IMR-90 (cell line): ENCODE results near the gene C16orf74. TPM values are rescaled to one million over a fixed set of nuclear protein-coding genes. Genes with fewer than 3 reads are reported as not detected.

Source experiments
- ATAC-seq: fragments of 200-7000 bp; cut with Tn5 transposase; 2 replicates; pipeline ENCODE4 v1.9.1; 2020; ENCODE audit warnings: low read depth, mild to moderate bottlenecking, moderate library complexity
- BruUV-seq: library from RNA; stranded (reverse); fragments of 400-500 nt; replicated peaks from 2 replicates; lab custom pipeline; 2021; lab: Mats Ljungman, UMichigan
- CTCF ChIA-PET: fragments of 300-600 bp; formaldehyde crosslinking; extraction: SDS; loops from one replicate; lab custom pipeline; 2021; ENCODE audit warnings: antibody characterized with exemption; lab: Yijun Ruan, JAX
- POLR2A ChIA-PET: fragments of 300-600 bp; sonication (Branson Sonifier 250); formaldehyde crosslinking; loops from one replicate; lab custom pipeline; 2022; ENCODE audit warnings: antibody characterized with exemption; ENCODE audit not compliant: unreplicated experiment; lab: Charles Lee
- DNase-seq: peaks from one replicate; pipeline ENCODE4 v3.0.0; 2013
- H2AFZ ChIP-seq: replicated peaks from 2 replicates; pipeline ENCODE3; 2013; ENCODE audit warnings: low read length, mild to moderate bottlenecking; ENCODE audit not compliant: poor library complexity
- H2AK5ac ChIP-seq: 2 replicates; pipeline ENCODE4 v1.6.1; 2013; ENCODE audit warnings: low read depth, low read length, inconsistent platforms
- H2AK9ac ChIP-seq: replicated peaks from 2 replicates; pipeline ENCODE3; 2013; ENCODE audit warnings: mild to moderate bottlenecking, low read depth, low read length, moderate library complexity; ENCODE audit not compliant: poor library complexity
- H2BK120ac ChIP-seq: 2 replicates; pipeline ENCODE4 v1.6.1; 2013; ENCODE audit warnings: low read depth, low read length, inconsistent platforms
- H2BK15ac ChIP-seq: 3 replicates; pipeline ENCODE4 v1.6.1; 2013; ENCODE audit warnings: low read depth, low read length, inconsistent platforms
- H2BK20ac ChIP-seq: 2 replicates; pipeline ENCODE4 v1.6.1; 2013; ENCODE audit warnings: low read depth, mild to moderate bottlenecking, inconsistent platforms, low read length, moderate library complexity
- H2BK5ac ChIP-seq: 2 replicates; pipeline ENCODE4 v1.6.1; 2013; ENCODE audit warnings: mild to moderate bottlenecking, low read depth, low read length, inconsistent platforms; ENCODE audit not compliant: poor library complexity, severe bottlenecking
- H3K14ac ChIP-seq: replicated peaks from 2 replicates; pipeline ENCODE4 v1.6.1; 2013; ENCODE audit warnings: low read depth, low read length, inconsistent platforms
- H3K18ac ChIP-seq: 2 replicates; pipeline ENCODE4 v1.6.1; 2013; ENCODE audit warnings: low read depth, low read length, control low read depth
- H3K23ac ChIP-seq: 2 replicates; pipeline ENCODE4 v1.6.1; 2013; ENCODE audit warnings: low read depth, low read length, inconsistent platforms
- H3K27ac ChIP-seq: 2 replicates; pipeline ENCODE4 v1.5.1; 2013; ENCODE audit warnings: mild to moderate bottlenecking, control low read depth, low read length; ENCODE audit not compliant: insufficient read depth
- H3K27me3 ChIP-seq: 2 replicates; pipeline ENCODE4 v1.6.1; 2013; ENCODE audit warnings: low read length; ENCODE audit not compliant: control insufficient read depth, insufficient read depth
- H3K36me3 ChIP-seq: 2 replicates; pipeline ENCODE4 v1.6.1; 2013; ENCODE audit warnings: low read length, mixed read lengths; ENCODE audit not compliant: control insufficient read depth, insufficient read depth
- H3K4ac ChIP-seq: 2 replicates; pipeline ENCODE4 v1.6.1; 2013; ENCODE audit warnings: low read depth, low read length, inconsistent platforms
- H3K4me1 ChIP-seq: 2 replicates; pipeline ENCODE4 v1.6.1; 2013; ENCODE audit warnings: low read length, mixed read lengths; ENCODE audit not compliant: control insufficient read depth, insufficient read depth
- H3K4me2 ChIP-seq: 2 replicates; pipeline ENCODE4 v1.6.1; 2013; ENCODE audit warnings: low read depth, mild to moderate bottlenecking, control low read depth, low read length, moderate library complexity
- H3K4me3 ChIP-seq: 2 replicates; pipeline ENCODE4 v1.5.1; 2013; ENCODE audit warnings: low read depth, mild to moderate bottlenecking, control low read depth, low read length, moderate library complexity; ENCODE audit not compliant: insufficient read depth
- H3K56ac ChIP-seq: 2 replicates; pipeline ENCODE4 v1.6.1; 2013; ENCODE audit warnings: low read length, inconsistent platforms; ENCODE audit not compliant: insufficient read depth; ENCODE audit errors: extremely low read depth
- H3K79me1 ChIP-seq, 2 experiments: 2 replicates each; pipeline ENCODE4 v1.6.1; 2013; ENCODE audit warnings: low read length in 2 of 2, inconsistent platforms in 1 of 2, low read depth in 1 of 2
- H3K9ac ChIP-seq: 2 replicates; pipeline ENCODE4 v1.6.1; 2013; ENCODE audit warnings: low read depth, low read length, control low read depth
- H3K9me1 ChIP-seq: 2 replicates; pipeline ENCODE4 v1.6.1; 2013; ENCODE audit warnings: low read length, inconsistent platforms; ENCODE audit not compliant: insufficient read depth
- H3K9me3 ChIP-seq: 2 replicates; pipeline ENCODE4 v1.6.1; 2013; ENCODE audit warnings: low read length; ENCODE audit not compliant: control insufficient read depth, insufficient read depth
- H4K20me1 ChIP-seq: 2 replicates; pipeline ENCODE4 v1.6.1; 2013; ENCODE audit warnings: low read length, inconsistent platforms; ENCODE audit not compliant: insufficient read depth
- H4K5ac ChIP-seq: 2 replicates; pipeline ENCODE4 v1.6.1; 2013; ENCODE audit warnings: mild to moderate bottlenecking, low read depth, low read length, control low read depth
- H4K8ac ChIP-seq, 2 experiments: 2 replicates each; pipeline ENCODE4 v1.6.1; 2013; ENCODE audit warnings: low read depth in 2 of 2, low read length in 2 of 2, control low read depth in 1 of 2, inconsistent platforms in 1 of 2
- H4K91ac ChIP-seq: 2 replicates; pipeline ENCODE4 v1.6.1; 2013; ENCODE audit warnings: low read depth, low read length, inconsistent platforms; ENCODE audit not compliant: insufficient read depth
- CEBPB ChIP-seq: IDR thresholded peaks from 2 replicates; pipeline ENCODE4 v1.6.1; 2012; ENCODE audit warnings: low read depth, low read length, improper control_type of control experiment
- CTCF ChIP-seq: conservative IDR thresholded peaks from 2 replicates; pipeline ENCODE4 v1.5.1; 2012; ENCODE audit warnings: mild to moderate bottlenecking, low read depth, low read length, improper control_type of control experiment
- ELK1 ChIP-seq: fragments of 150-350 bp; IDR thresholded peaks from 2 replicates; pipeline ENCODE4 v1.6.1; 2016; ENCODE audit warnings: low read depth, mild to moderate bottlenecking, low read length, moderate library complexity, borderline replicate concordance
- MAZ ChIP-seq: IDR thresholded peaks from 2 replicates; pipeline ENCODE4 v1.6.1; 2012; ENCODE audit warnings: low read depth, mild to moderate bottlenecking, low read length, improper control_type of control experiment, moderate library complexity, borderline replicate concordance
- NFE2L2 ChIP-seq: fragments of 150-350 bp; IDR thresholded peaks from 2 replicates; pipeline ENCODE4 v1.6.1; 2016; ENCODE audit warnings: low read depth, mild to moderate bottlenecking, low read length
- USF2 ChIP-seq: fragments of 150-350 bp; IDR thresholded peaks from 2 replicates; pipeline ENCODE4 v1.6.1; 2017; ENCODE audit warnings: mild to moderate bottlenecking, antibody characterized with exemption, low read length, low read depth
- WGBS, 2 experiments: methylation state at CpG; one replicate each; pipeline versions ENCODE4 v1.1.5 to v1.1.7; 2013; ENCODE audit warnings: missing lambda C conversion rate in 2 of 2; ENCODE audit not compliant: insufficient read length in 1 of 2; ENCODE audit errors: extremely low coverage in 2 of 2; 5-methylcytosine and 5-hydroxymethylcytosine counted together
- dilution Hi-C: fragments of 300-500 bp; cut with HindIII; formaldehyde crosslinking; loops from one replicate; pipeline ENCODE4 v1.14.3; 2018; ENCODE audit warnings: low sequenced_read_pairs; ENCODE audit not compliant: unreplicated experiment
- in situ Hi-C: fragments of 300-500 bp; cut with MboI; formaldehyde crosslinking; loops from 3 replicates; pipeline ENCODE4 v1.14.3; 2019; ENCODE audit warnings: low sequenced_read_pairs, inconsistent platforms, mixed read lengths
- intact Hi-C: fragments of 100-400 bp; cut with micrococcal nuclease; formaldehyde crosslinking; loops from 2 replicates; pipeline ENCODE4 v1.10.0; 2022
- polyA plus RNA-seq, 3 experiments: library from polyadenylated mRNA; depleted of rRNA; stranded (reverse); fragments of >200 nt; gene quantifications; 2 replicates each; pipeline ENCODE4 v1.2.3, GENCODE V29; 2012; ENCODE audit warnings: low replicate concordance in 1 of 3
- total RNA-seq: library from RNA; depleted of rRNA; stranded (reverse); fragments of >200 nt; gene quantifications from 2 replicates; pipeline ENCODE4 v1.2.3, GENCODE V29; 2012

C16orf74 gene
- total and polyA plus RNA-seq, 2 of the 4 experiments (the other 2 are of a cell fraction) = 4.5 to 12.2 TPM

DNA sequence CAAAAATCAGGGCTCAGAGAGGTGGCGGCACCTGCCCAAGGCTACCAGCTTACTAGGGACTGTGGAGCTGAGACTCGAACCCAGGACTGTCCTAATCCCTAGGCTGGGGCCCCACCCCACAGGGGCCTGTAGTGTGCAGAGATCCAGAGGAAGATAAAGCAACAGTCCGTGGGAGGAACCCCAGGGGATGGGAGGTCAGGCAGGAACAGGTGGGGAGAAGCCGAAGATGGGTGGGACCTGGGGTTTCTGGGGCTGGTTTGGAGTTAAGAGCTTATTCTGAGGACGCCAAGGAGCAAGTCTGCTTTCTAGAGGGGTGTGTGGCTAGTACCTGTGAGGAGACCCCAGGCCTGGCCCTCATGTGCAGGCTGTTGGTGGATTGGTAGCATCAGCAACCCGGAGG, 14.9 kb downstream of the C16orf74 start:
- Histone ChIP-seq H2AK5ac (no peak overlapping the region), H2BK5ac (no peak overlapping the region), H4K5ac (no peak overlapping the region), H3K18ac (no peak overlapping the region), H3K14ac (no peak overlapping the region), H3K56ac (no peak overlapping the region), H2AK9ac (peak overlapping the region; percentile 40), H2BK15ac (no peak overlapping the region), H2BK120ac (no peak overlapping the region), H3K79me1 (peaks cover 2 to 5% of the 10 kb centered on the region in 2 experiments; a peak in 3 of 4 replicates), H3K36me3 (no peaks in the 10 kb centered on the region; the same call in 1 of the 2 replicates), H4K91ac (no peak overlapping the region), H2BK20ac (no peak overlapping the region), H3K9me3 (no peaks in the 10 kb centered on the region), H3K4me3 (no peak overlapping the region), H3K9me1 (peaks cover 5% of the 10 kb centered on the region; the same call in 1 of the 2 replicates), H2AFZ (no peak overlapping the region), H3K4me1 (no peaks in the 10 kb centered on the region), H4K20me1 (no peaks in the 10 kb centered on the region; the same call in 1 of the 2 replicates), H3K27me3 (no peaks in the 10 kb centered on the region), H3K23ac (no peak overlapping the region), H4K8ac (no peak overlapping the region), H3K27ac (no peak overlapping the region), H3K4ac (no peak overlapping the region), H3K4me2 (no peak overlapping the region), H3K9ac (no peak overlapping the region)
- POLR2A ChIA-PET = no interaction called here
- dilution Hi-C loops = no loop called here
- no peak for DNase-seq
- intact Hi-C loops = no loop called here
- WGBS, 2 experiments = 80% methylated on average over 2 of the region's 6 CpGs; no CpG with 5 or more reads in 1 of the 2 experiments
- CTCF ChIA-PET = no interaction called here
- TF ChIP-seq NFE2L2 (no peak), ELK1 (no peak), MAZ (no peak), USF2 (no peak), CTCF (no peak), CEBPB (no peak)
- in situ Hi-C loops = no loop called here
- no TSS peak for BruUV-seq
- no peak for ATAC-seq
